ENCODE measurements around the gene FXYD1.

Gene FXYD1

GRCh38 chr19:35105411-35106290 is 33.0 kb upstream of the FXYD1 start:
- no peak overlapping the region for H3K9ac ChIP-seq

GRCh38 chr19:35106291-35106583 is 32.4 kb upstream of the FXYD1 start:
- Histone ChIP-seq H3K27ac (no peak overlapping the region), H3K9me3 (replicated peaks in 1 of 11) (peaks cover 0 to 11% (median 9%) of the 10 kb centered on the region in 11 experiments; a peak in 8 of 22 replicates), H3K4me2 (no peak overlapping the region), H3K9ac (no peak overlapping the region), H4K20me1 (no peaks in the 10 kb centered on the region), H3K36me3 (no peaks in the 10 kb centered on the region), H3K4me1 (peaks cover 0 to 18% (median 5%) of the 10 kb centered on the region in 10 experiments; a peak in 7 of 20 replicates), H3K4me3 (no peak overlapping the region), H3K27me3 (no peaks in the 10 kb centered on the region)
- TF ChIP-seq Cebpa-rat (IDR thresholded peaks at IDR 0.05) = no peak

More at GRCh38 chr19:35105411-35106290, 33.0 kb upstream of the FXYD1 start:
- no peak for TF ChIP-seq Cebpa-rat (IDR thresholded peaks at IDR 0.05)
- Histone ChIP-seq H3K36me3 (no peaks in the 10 kb centered on the region), H4K20me1 (no peaks in the 10 kb centered on the region), H3K27ac (no peak overlapping the region), H3K4me3 (no peak overlapping the region), H3K4me1 (peaks cover 0 to 14% (median 5%) of the 10 kb centered on the region in 10 experiments; a peak in 7 of 20 replicates), H3K4me2 (no peak overlapping the region), H3K27me3 (no peaks in the 10 kb centered on the region), H3K9me3 (replicated peaks in 1 of 11) (peaks cover 0 to 11% (median 9%) of the 10 kb centered on the region in 11 experiments; a peak in 8 of 22 replicates)

GRCh38 chr19:35106898-35107541 is 31.6 kb upstream of the FXYD1 start:
- Histone ChIP-seq H3K4me1 (peaks cover 0 to 18% (median 5%) of the 10 kb centered on the region in 10 experiments; a peak in 7 of 20 replicates), H3K4me3 (no peak overlapping the region), H3K27ac (no peak overlapping the region), H4K20me1 (no peaks in the 10 kb centered on the region), H3K9me3 (replicated peaks in 1 of 11) (peaks cover 0 to 11% (median 9%) of the 10 kb centered on the region in 11 experiments; a peak in 8 of 22 replicates), H3K4me2 (peak overlapping the region in 3 of 11 experiments; percentile 33 to 52 (median 50); a peak in 1 of 22 replicates), H3K36me3 (no peaks in the 10 kb centered on the region), H3K9ac (no peak overlapping the region), H3K27me3 (no peaks in the 10 kb centered on the region)
- no peak for TF ChIP-seq Cebpa-rat (IDR thresholded peaks at IDR 0.05)

GRCh38 chr19:35107545-35107944 is 31.1 kb upstream of the FXYD1 start:
- Histone ChIP-seq H3K27me3 (no peaks in the 10 kb centered on the region), H3K9me3 (replicated peaks in 1 of 11) (peaks cover 0 to 11% (median 9%) of the 10 kb centered on the region in 11 experiments; a peak in 8 of 22 replicates), H3K27ac (no peak overlapping the region), H4K20me1 (no peaks in the 10 kb centered on the region), H3K4me3 (no peak overlapping the region), H3K36me3 (no peaks in the 10 kb centered on the region), H3K9ac (no peak overlapping the region), H3K4me2 (peak overlapping the region in 3 of 11 experiments; percentile 33 to 52 (median 50); a peak in 3 of 22 replicates), H3K4me1 (peaks cover 0 to 18% (median 5%) of the 10 kb centered on the region in 10 experiments; a peak in 7 of 20 replicates)
- TF ChIP-seq Cebpa-rat (IDR thresholded peaks at IDR 0.05) = no peak

- TF ChIP-seq Cebpa-rat (IDR thresholded peaks at IDR 0.05) = no peak
- Histone ChIP-seq H4K20me1 (no peaks in the 10 kb centered on the region), H3K27me3 (no peaks in the 10 kb centered on the region), H3K4me1 (peaks cover 0 to 18% (median 5%) of the 10 kb centered on the region in 10 experiments; a peak in 7 of 20 replicates), H3K9ac (no peak overlapping the region), H3K9me3 (replicated peaks in 1 of 11) (peaks cover 0 to 11% (median 9%) of the 10 kb centered on the region in 11 experiments; a peak in 8 of 22 replicates), H3K4me2 (no peak overlapping the region), H3K4me3 (no peak overlapping the region), H3K27ac (no peak overlapping the region), H3K36me3 (no peaks in the 10 kb centered on the region)
Measured at GRCh38 chr19:35108730-35109129, 29.9 kb upstream of the FXYD1 start.

- peak overlapping the region in 2 of 11 experiments; percentile 8 to 14; a peak in 1 of 22 replicates for H3K4me2 ChIP-seq
- no peaks in the 10 kb centered on the region for H4K20me1 ChIP-seq
- no peaks in the 10 kb centered on the region for H3K27me3 ChIP-seq
- H3K36me3 ChIP-seq = no peaks in the 10 kb centered on the region
- no peak for TF ChIP-seq Cebpa-rat (IDR thresholded peaks at IDR 0.05)
- no peak overlapping the region for H3K4me3 ChIP-seq
- H3K27ac ChIP-seq = no peak overlapping the region
- peaks cover 0 to 11% (median 9%) of the 10 kb centered on the region in 11 experiments; a peak in 8 of 22 replicates for H3K9me3 ChIP-seq (replicated peaks in 1 of 11)
- peaks cover 0 to 23% (median 7%) of the 10 kb centered on the region in 10 experiments; a peak in 16 of 20 replicates for H3K4me1 ChIP-seq
- no peak overlapping the region for H3K9ac ChIP-seq
Measured at GRCh38 chr19:35109395-35110112, 29.1 kb upstream of the FXYD1 start.

GRCh38 chr19:35110974-35111373 is 27.6 kb upstream of the FXYD1 start:
- Histone ChIP-seq H4K20me1 (no peaks in the 10 kb centered on the region), H3K9me3 (replicated peaks in 1 of 11) (peaks cover 0 to 9% (median 6%) of the 10 kb centered on the region in 11 experiments; a peak in 8 of 22 replicates), H3K9ac (no peak overlapping the region), H3K27ac (no peak overlapping the region), H3K27me3 (no peaks in the 10 kb centered on the region), H3K4me2 (peak overlapping the region in 3 of 11 experiments; percentile 10 to 43 (median 13); a peak in 2 of 22 replicates), H3K4me3 (no peak overlapping the region), H3K36me3 (no peaks in the 10 kb centered on the region), H3K4me1 (peaks cover 3 to 30% (median 14%) of the 10 kb centered on the region in 10 experiments; a peak in 18 of 20 replicates)
- no peak for TF ChIP-seq Cebpa-rat (IDR thresholded peaks at IDR 0.05)

GRCh38 chr19:35112995-35113688 is 25.5 kb upstream of the FXYD1 start:
- Histone ChIP-seq H3K27me3 (no peaks in the 10 kb centered on the region), H3K9me3 (replicated peaks in 1 of 11) (no peaks in the 10 kb centered on the region), H3K27ac (no peak overlapping the region), H3K4me3 (no peak overlapping the region), H3K4me2 (no peak overlapping the region), H4K20me1 (no peaks in the 10 kb centered on the region), H3K36me3 (no peaks in the 10 kb centered on the region), H3K4me1 (peaks cover 3 to 27% (median 18%) of the 10 kb centered on the region in 10 experiments; a peak in 18 of 20 replicates), H3K9ac (no peak overlapping the region)
- TF ChIP-seq Cebpa-rat (IDR thresholded peaks at IDR 0.05) = no peak

Measured in BLaER1 treated with 17β-estradiol and CSF1 and Interleukin-3, amounts not matched to agents 10 nM and 100 nM (cell line).